ENCODE measurements around the gene PRDX5. TPM values are rescaled to one million over a fixed set of nuclear protein-coding genes. Genes with fewer than 3 reads are reported as not detected.

Gene PRDX5
- total RNA-seq, 2 donors from 2014 or later, result 91.1 to 136 TPM

DNA sequence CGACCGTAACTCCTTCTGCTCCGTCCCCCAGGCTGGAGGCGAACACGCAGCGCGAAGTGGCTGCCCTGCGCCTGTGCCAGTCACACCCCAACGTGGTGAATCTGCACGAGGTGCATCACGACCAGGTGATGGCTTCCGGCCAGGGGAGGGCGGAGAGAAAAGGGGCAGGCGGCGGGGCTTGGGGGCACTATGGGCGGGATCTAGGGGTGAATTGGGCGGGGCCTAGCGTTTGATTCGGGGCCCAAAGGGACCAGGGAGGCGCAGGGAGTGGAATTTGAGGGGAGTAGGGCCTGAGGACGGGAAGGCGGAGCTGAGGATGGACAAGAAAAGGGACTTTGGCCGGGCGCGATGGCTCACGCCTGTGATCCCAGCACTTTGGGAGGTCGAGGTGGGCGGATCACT is 50.8 kb downstream of the PRDX5 start:
- no peak for ATAC-seq (ENCODE audit: insufficient number of reproducible peaks, low FRiP score, low read depth)
- Histone ChIP-seq H3K27ac (no peak overlapping the region), H3K9me3 (no peaks in the 10 kb centered on the region), H3K27me3 (replicated peaks; ENCODE audit: insufficient read depth) (no peaks in the 10 kb centered on the region), H3K4me3 (no peak overlapping the region), H3K36me3 (peaks cover 48% of the 10 kb centered on the region), H3K4me1 (ENCODE audit: control insufficient read depth in 1 of 2, low read depth in 2 of 2) (peaks cover 0 to 6% of the 10 kb centered on the region in 2 donors)
- TF ChIP-seq, protein P1, sequence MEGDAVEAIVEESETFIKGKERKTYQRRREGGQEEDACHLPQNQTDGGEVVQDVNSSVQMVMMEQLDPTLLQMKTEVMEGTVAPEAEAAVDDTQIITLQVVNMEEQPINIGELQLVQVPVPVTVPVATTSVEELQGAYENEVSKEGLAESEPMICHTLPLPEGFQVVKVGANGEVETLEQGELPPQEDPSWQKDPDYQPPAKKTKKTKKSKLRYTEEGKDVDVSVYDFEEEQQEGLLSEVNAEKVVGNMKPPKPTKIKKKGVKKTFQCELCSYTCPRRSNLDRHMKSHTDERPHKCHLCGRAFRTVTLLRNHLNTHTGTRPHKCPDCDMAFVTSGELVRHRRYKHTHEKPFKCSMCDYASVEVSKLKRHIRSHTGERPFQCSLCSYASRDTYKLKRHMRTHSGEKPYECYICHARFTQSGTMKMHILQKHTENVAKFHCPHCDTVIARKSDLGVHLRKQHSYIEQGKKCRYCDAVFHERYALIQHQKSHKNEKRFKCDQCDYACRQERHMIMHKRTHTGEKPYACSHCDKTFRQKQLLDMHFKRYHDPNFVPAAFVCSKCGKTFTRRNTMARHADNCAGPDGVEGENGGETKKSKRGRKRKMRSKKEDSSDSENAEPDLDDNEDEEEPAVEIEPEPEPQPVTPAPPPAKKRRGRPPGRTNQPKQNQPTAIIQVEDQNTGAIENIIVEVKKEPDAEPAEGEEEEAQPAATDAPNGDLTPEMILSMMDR (IDR thresholded peaks at IDR 0.05), result no peak
- DNase-seq (ENCODE audit: low spot score), result no peak

DNA sequence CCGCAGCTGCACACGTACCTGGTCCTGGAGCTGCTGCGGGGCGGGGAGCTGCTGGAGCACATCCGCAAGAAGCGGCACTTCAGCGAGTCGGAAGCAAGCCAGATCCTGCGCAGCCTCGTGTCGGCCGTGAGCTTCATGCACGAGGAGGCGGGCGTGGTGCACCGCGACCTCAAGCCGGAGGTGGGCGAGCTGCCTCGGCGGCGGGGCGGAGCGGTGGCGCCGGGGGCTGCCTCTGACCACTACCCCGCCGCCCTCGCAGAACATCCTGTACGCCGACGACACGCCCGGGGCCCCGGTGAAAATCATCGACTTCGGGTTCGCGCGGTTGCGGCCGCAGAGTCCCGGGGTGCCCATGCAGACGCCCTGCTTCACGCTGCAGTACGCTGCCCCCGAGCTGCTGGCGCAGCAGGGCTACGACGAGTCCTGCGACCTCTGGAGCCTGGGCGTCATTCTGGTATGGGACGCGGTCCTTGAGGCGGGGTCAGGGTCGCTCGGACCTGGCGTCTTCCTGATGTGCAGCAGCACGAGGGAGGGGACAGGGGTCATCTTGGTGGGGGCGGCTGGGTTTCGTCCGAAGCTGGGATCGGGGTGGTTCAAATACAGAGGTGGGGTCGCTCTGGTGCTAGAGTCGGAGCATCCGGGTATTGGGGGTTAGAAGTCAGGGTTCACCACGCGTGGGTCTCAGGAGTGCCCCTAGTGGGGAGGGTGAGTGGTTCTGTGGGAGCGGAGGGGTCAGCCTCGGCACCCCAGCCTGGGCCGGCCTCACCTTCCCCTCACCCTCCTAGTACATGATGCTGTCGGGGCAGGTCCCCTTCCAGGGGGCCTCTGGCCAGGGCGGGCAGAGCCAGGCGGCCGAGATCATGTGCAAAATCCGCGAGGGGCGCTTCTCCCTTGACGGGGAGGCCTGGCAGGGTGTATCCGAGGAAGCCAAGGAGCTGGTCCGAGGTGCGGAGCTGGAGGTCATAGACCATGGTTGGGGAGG is 51.8 kb downstream of the PRDX5 start:
- Histone ChIP-seq H3K4me3 (no peak overlapping the region), H3K36me3 (peaks cover 48% of the 10 kb centered on the region), H3K27ac (no peak overlapping the region), H3K9me3 (no peaks in the 10 kb centered on the region), H3K27me3 (replicated peaks; ENCODE audit: insufficient read depth) (no peaks in the 10 kb centered on the region), H3K4me1 (ENCODE audit: control insufficient read depth in 1 of 2, low read depth in 2 of 2) (peaks cover 0 to 6% of the 10 kb centered on the region in 2 donors)
- TF ChIP-seq, protein P1 (IDR thresholded peaks at IDR 0.05), result no peak
- no peak for ATAC-seq (ENCODE audit: insufficient number of reproducible peaks, low FRiP score, low read depth)
- no peak for DNase-seq (ENCODE audit: low spot score)

DNA sequence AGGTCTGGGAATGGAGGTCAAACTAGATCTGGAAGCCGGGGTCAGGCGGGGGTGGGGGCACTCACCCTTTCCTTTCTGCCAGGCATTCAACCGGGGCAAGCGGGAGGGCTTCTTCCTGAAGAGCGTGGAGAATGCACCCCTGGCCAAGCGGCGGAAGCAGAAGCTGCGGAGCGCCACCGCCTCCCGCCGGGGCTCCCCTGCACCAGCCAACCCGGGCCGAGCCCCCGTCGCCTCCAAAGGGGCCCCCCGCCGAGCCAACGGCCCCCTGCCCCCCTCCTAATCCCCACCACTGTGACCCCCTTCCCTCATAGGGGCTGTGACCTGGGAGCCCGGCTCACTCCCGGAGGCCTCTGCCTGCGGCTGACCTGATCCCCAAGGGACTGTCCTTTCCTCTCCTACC is 53.3 kb downstream of the PRDX5 start:
- ATAC-seq (ENCODE audit: insufficient number of reproducible peaks, low FRiP score, low read depth) (no peak), DNase-seq (ENCODE audit: low spot score) (no peak)
- H3K27ac ChIP-seq, result no peak overlapping the region
- H3K4me3 ChIP-seq, result no peak overlapping the region
- TF ChIP-seq, protein P1 (IDR thresholded peaks at IDR 0.05), result no peak
- peaks cover 0 to 6% of the 10 kb centered on the region in 2 donors for H3K4me1 ChIP-seq (ENCODE audit: control insufficient read depth in 1 of 2, low read depth in 2 of 2)
- H3K36me3 ChIP-seq, result peaks cover 34% of the 10 kb centered on the region
- H3K9me3 ChIP-seq, result no peaks in the 10 kb centered on the region
- no peaks in the 10 kb centered on the region for H3K27me3 ChIP-seq (replicated peaks; ENCODE audit: insufficient read depth)

Other genes starting within 250 kb of the PRDX5 start
- 10 to 100 TPM; 15.8 to 17.6 TPM for gene MACROD1, start 152.0 kb upstream of the PRDX5 start, total RNA-seq
- 10 to 100 TPM; 74.7 to 91.2 TPM for gene STIP1, start 131.9 kb upstream of the PRDX5 start, total RNA-seq
- 10 to 100 TPM; 47.2 to 66.6 TPM for gene FERMT3, start 111.4 kb upstream of the PRDX5 start, total RNA-seq
- gene TRPT1, start 91.9 kb upstream of the PRDX5 start, total RNA-seq, result 10 to 100 TPM; 67.2 to 95.3 TPM
- 10 to 100 TPM; 52.3 to 61.6 TPM for gene NUDT22, start 91.8 kb upstream of the PRDX5 start, total RNA-seq
- gene DNAJC4, start 87.6 kb upstream of the PRDX5 start, total RNA-seq, result 10 to 100 TPM; 13.5 to 53.2 TPM
- gene VEGFB, start 83.5 kb upstream of the PRDX5 start, total RNA-seq, result 100 to 1,000 TPM in 1 of 2 donors, 10 to 100 TPM in 1; 81.8 to 107 TPM
- 10 to 100 TPM; 51.7 to 53.0 TPM for gene FKBP2, start 77.0 kb upstream of the PRDX5 start, total RNA-seq
- 100 to 1,000 TPM in 1 of 2 donors, 10 to 100 TPM in 1; 75.3 to 122 TPM for gene PPP1R14B, start 71.2 kb upstream of the PRDX5 start, total RNA-seq
- 10 to 100 TPM; 31.5 to 39.7 TPM for gene PLCB3, start 66.6 kb upstream of the PRDX5 start, total RNA-seq
- 10 to 100 TPM; 39.2 to 83.8 TPM for gene BAD, start 33.5 kb upstream of the PRDX5 start, total RNA-seq
- 10 to 100 TPM in 1 of 2 donors, 1 to 10 TPM in 1; 8.7 to 19.0 TPM for gene GPR137, start 32.3 kb upstream of the PRDX5 start, total RNA-seq
- not detected for gene KCNK4, start 26.8 kb upstream of the PRDX5 start, total RNA-seq
- not detected for gene CATSPERZ, start 17.8 kb upstream of the PRDX5 start, total RNA-seq
- gene ESRRA, start 12.6 kb upstream of the PRDX5 start, total RNA-seq, result 10 to 100 TPM; 33.4 to 46.0 TPM
- gene TRMT112, start 562 bp upstream of the PRDX5 start, total RNA-seq, result 100 to 1,000 TPM; 157 to 218 TPM
- 10 to 100 TPM; 10.3 to 19.0 TPM for gene CCDC88B, start 22.1 kb downstream of the PRDX5 start, total RNA-seq
- 10 to 100 TPM; 42.5 to 50.0 TPM for gene RPS6KA4, start 41.0 kb downstream of the PRDX5 start, total RNA-seq
- gene SLC22A11, start 237.8 kb downstream of the PRDX5 start, total RNA-seq, result not detected

Measured in thoracic aorta (tissue), 2 donors.